OCI-LY3 (cell line): ENCODE data around the gene KAZN.

Experiments
- H2AFZ ChIP-seq: fragments of 200-600, 300-600 bp; shearing (Covaris generic); 2 replicates; pipeline ENCODE4 v1.6.0; 2014; ENCODE audit warnings: antibody characterized with exemption, low read depth, low read length
- H3K27ac ChIP-seq: fragments of 200-600, 300-600 bp; sonication (generic); 2 replicates; pipeline ENCODE4 v1.5.1; 2014; ENCODE audit warnings: mild to moderate bottlenecking, low read length, moderate library complexity, mixed read lengths
- H3K27me3 ChIP-seq: fragments of 200-600, 300-600 bp; sonication (generic); 2 replicates; pipeline ENCODE4 v1.6.1; 2014; ENCODE audit warnings: low read depth, low read length, mixed read lengths
- H3K36me3 ChIP-seq: fragments of 200-600, 300-600 bp; sonication (generic); replicated peaks from 2 replicates; pipeline ENCODE3; 2014; ENCODE audit warnings: low read depth, low read length, mixed read lengths
- H3K4me1 ChIP-seq: fragments of 300-600, 200-600 bp; sonication (generic); 2 replicates; pipeline ENCODE4 v1.6.1; 2014; ENCODE audit warnings: low read length, mixed read lengths
- H3K4me2 ChIP-seq: fragments of 200-600, 300-600 bp; sonication (generic); 2 replicates; pipeline ENCODE4 v1.6.1; 2014; ENCODE audit warnings: low read length, mixed read lengths
- H3K4me3 ChIP-seq: fragments of 300-600, 200-600 bp; sonication (generic); 2 replicates; pipeline ENCODE4 v1.5.1; 2014; ENCODE audit warnings: antibody characterized with exemption, mild to moderate bottlenecking, low read length, moderate library complexity
- H3K79me2 ChIP-seq: fragments of 300-600, 200-600 bp; shearing (Covaris generic); 2 replicates; pipeline ENCODE4 v1.6.1; 2014; ENCODE audit warnings: mild to moderate bottlenecking, low read length, mixed read lengths
- H3K9ac ChIP-seq: fragments of 300-600, 200-600 bp; shearing (Covaris generic); 2 replicates; pipeline ENCODE4 v1.6.0; 2014; ENCODE audit warnings: mild to moderate bottlenecking, low read length, moderate library complexity
- H3K9me3 ChIP-seq: fragments of 200-600, 300-600 bp; shearing (Covaris generic); 2 replicates; pipeline ENCODE4 v1.6.1; 2014; ENCODE audit warnings: low read length, mixed read lengths; ENCODE audit not compliant: insufficient read depth
- H4K20me1 ChIP-seq: fragments of 200-600, 300-600 bp; sonication (generic); 2 replicates; pipeline ENCODE4 v1.6.1; 2016; ENCODE audit warnings: low read length, mixed read lengths; ENCODE audit not compliant: insufficient read depth
- EZH2phosphoT487 ChIP-seq: fragments of 200-600 bp; shearing (Covaris generic); IDR thresholded peaks from 2 replicates; pipeline ENCODE4 v1.6.1; 2018; ENCODE audit warnings: antibody characterized with exemption, mixed run types, low read depth
- TF ChIP-seq, protein P1 (sequence below): fragments of 200-600, 300-600 bp; sonication (generic); IDR thresholded peaks from 2 replicates; pipeline ENCODE4 v1.5.1; 2014; ENCODE audit warnings: antibody characterized with exemption, low read length, low read depth

Gene KAZN

GRCh38 chr1:14887044-14887566, 288.6 kb downstream of the KAZN start:
- Histone ChIP-seq H3K36me3 (no peaks in the 10 kb centered on the region), H3K4me1 (peaks cover 2% of the 10 kb centered on the region), H4K20me1 (no peaks in the 10 kb centered on the region), H3K9me3 (no peaks in the 10 kb centered on the region), H3K4me2 (no peak overlapping the region), H3K79me2 (no peaks in the 10 kb centered on the region), H3K27me3 (no peaks in the 10 kb centered on the region), H3K9ac (no peak overlapping the region), H2AFZ (no peak overlapping the region), H3K27ac (no peak overlapping the region), H3K4me3 (no peak overlapping the region)
- TF ChIP-seq, protein P1, sequence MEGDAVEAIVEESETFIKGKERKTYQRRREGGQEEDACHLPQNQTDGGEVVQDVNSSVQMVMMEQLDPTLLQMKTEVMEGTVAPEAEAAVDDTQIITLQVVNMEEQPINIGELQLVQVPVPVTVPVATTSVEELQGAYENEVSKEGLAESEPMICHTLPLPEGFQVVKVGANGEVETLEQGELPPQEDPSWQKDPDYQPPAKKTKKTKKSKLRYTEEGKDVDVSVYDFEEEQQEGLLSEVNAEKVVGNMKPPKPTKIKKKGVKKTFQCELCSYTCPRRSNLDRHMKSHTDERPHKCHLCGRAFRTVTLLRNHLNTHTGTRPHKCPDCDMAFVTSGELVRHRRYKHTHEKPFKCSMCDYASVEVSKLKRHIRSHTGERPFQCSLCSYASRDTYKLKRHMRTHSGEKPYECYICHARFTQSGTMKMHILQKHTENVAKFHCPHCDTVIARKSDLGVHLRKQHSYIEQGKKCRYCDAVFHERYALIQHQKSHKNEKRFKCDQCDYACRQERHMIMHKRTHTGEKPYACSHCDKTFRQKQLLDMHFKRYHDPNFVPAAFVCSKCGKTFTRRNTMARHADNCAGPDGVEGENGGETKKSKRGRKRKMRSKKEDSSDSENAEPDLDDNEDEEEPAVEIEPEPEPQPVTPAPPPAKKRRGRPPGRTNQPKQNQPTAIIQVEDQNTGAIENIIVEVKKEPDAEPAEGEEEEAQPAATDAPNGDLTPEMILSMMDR: no peak
- no peak for TF ChIP-seq EZH2phosphoT487

- Histone ChIP-seq H3K36me3 (no peaks in the 10 kb centered on the region), H4K20me1 (no peaks in the 10 kb centered on the region), H3K9me3 (no peaks in the 10 kb centered on the region), H3K4me3 (no peak overlapping the region), H2AFZ (no peak overlapping the region), H3K4me1 (no peaks in the 10 kb centered on the region), H3K4me2 (no peak overlapping the region), H3K27me3 (no peaks in the 10 kb centered on the region), H3K79me2 (no peaks in the 10 kb centered on the region), H3K9ac (no peak overlapping the region), H3K27ac (no peak overlapping the region)
- TF ChIP-seq, protein P1: no peak
- TF ChIP-seq EZH2phosphoT487: no peak
Measured at GRCh38 chr1:14887764-14888350, 289.4 kb downstream of the KAZN start.

- H2AFZ ChIP-seq: no peak overlapping the region
- H3K4me3 ChIP-seq: no peak overlapping the region
- no peaks in the 10 kb centered on the region for H4K20me1 ChIP-seq
- no peaks in the 10 kb centered on the region for H3K79me2 ChIP-seq
- TF ChIP-seq, protein P1: no peak
- no peak for TF ChIP-seq EZH2phosphoT487
- no peak overlapping the region for H3K9ac ChIP-seq
- H3K9me3 ChIP-seq: no peaks in the 10 kb centered on the region
- no peak overlapping the region for H3K27ac ChIP-seq
- H3K27me3 ChIP-seq: no peaks in the 10 kb centered on the region
- no peak overlapping the region for H3K4me2 ChIP-seq
- H3K36me3 ChIP-seq: no peaks in the 10 kb centered on the region
- H3K4me1 ChIP-seq: no peaks in the 10 kb centered on the region
Measured at GRCh38 chr1:14888374-14888773, 289.9 kb downstream of the KAZN start.

- Histone ChIP-seq H3K36me3 (no peaks in the 10 kb centered on the region), H3K27ac (no peak overlapping the region), H3K4me1 (no peaks in the 10 kb centered on the region), H4K20me1 (no peaks in the 10 kb centered on the region), H3K4me3 (no peak overlapping the region), H2AFZ (no peak overlapping the region), H3K9me3 (no peaks in the 10 kb centered on the region), H3K4me2 (no peak overlapping the region), H3K27me3 (no peaks in the 10 kb centered on the region), H3K79me2 (no peaks in the 10 kb centered on the region), H3K9ac (no peak overlapping the region)
- TF ChIP-seq EZH2phosphoT487: no peak
- TF ChIP-seq, protein P1: no peak
Measured at GRCh38 chr1:14889825-14890440, 291.4 kb downstream of the KAZN start.
